ENCODE measurements around the gene QSER1.
"Not testable (repeated sequence)": the region's sequence is repeated elsewhere in the genome, so short reads cannot be mapped to it uniquely, and the experiment has no call there.

Gene QSER1

DNA sequence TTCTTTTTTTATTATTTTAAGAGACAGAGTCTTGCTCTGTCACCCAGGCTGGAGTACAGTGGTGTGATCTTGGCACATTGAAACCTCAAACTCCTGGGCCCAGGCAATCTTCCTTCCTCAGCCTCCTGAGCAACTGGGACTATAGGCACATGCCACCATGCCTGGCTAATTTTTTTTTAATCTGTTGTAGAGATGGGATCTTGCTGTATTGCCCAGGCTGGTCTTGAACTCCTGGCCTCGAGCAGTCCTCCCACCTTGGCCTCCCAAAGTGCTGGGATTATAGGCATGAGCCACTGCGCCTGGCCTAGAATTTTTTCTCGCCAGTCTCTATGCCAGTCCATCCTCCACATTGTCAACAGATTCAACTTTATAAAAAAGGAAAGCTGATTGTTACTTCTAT lies 44.7 kb downstream of the QSER1 start:
- DNase-seq: not testable (repeated sequence)

- no peak for DNase-seq
Measured at GRCh38 chr11:32939046-32939445, 46.4 kb downstream of the QSER1 start.

DNA sequence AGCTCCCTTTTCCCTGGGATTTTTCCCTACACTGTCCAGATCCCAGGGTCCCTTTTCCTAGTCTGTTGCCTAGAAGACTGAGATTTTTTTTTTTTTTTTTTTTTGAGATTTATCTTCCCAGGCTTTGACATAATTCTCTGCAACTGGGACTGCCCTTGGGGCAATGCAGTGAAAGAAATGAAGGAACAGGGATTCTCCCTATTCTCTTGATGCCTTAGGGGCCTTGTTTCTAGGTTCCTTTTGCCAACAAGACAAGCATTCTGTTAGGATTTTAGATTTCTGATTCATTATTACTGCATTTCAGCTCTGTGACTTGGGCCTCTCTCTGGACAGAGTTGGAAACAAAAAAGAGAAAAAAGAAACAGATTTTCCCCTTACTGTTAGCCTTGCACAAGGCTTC lies 47.3 kb downstream of the QSER1 start:
- no peak for DNase-seq

- no peak for DNase-seq
Measured at GRCh38 chr11:32940865-32941264, 48.3 kb downstream of the QSER1 start.

DNA sequence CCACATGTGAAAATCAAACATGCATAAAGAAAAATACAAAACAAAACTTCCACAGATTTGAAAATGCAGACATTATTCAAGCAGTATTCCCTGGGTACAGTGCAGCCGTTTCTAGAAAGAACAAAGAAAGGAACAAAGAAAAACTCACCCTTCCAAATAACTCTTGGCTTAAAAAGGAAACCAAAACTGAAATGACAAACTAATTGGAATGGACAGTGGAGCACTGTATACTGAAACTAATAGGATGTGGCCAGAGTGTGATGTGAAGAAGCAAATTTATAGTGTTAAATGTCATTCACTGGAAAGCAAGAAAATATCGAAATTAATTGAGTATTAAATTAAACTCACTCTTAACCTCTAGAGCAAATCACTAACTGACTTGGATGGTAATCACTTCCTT lies 55.4 kb downstream of the QSER1 start:
- no peak for DNase-seq

DNA sequence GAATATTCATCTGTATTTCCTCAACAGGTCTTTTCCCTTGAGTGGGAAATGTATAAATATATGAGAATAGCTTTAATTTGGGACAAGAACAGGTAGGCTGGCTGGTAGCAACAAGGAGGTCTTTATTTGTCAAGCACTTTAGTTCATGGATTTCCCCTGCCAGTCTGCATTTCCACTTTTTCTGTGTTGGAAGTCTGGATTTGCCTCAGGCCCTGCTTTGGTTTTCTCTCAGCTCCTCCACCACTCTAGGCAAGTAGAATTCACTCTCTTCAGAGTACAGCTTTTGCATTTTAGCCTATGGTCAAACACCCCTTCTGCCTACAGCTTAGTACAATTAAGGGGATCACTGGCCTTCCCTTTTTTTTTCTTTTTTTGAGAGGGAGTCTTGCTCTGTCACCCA lies 57.1 kb downstream of the QSER1 start:
- no peak for DNase-seq

GRCh38 chr11:32952421-32952820 lies 59.8 kb downstream of the QSER1 start:
- DNase-seq: no peak

DNA sequence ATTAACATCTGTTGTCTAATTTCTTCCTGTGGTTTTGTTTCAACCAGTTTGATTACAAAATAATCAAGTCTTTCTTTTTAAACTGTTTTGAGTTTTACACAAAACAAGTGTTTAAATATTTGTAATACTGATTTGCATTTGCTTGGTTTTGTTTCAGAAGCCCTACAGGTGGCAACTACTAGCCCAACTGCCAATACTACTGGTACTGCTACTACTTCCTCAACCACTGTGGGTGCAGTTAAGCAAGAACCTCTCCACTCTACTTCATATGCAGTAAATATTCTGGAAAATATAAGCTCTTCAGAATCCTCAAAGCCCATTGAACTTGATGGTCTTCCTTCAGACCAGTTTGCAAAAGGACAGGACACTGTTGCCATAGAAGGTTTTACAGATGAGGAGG lies 61.1 kb downstream of the QSER1 start:
- no peak for DNase-seq

GRCh38 chr11:32960553-32961164 lies 68.0 kb downstream of the QSER1 start:
- DNase-seq: peak; percentile 11

GRCh38 chr11:32962016-32962415 lies 69.4 kb downstream of the QSER1 start:
- no peak for DNase-seq

- DNase-seq: no peak
Measured at GRCh38 chr11:32963721-32964120, 71.1 kb downstream of the QSER1 start.

- DNase-seq: no peak
Measured at GRCh38 chr11:32968541-32968940, 75.9 kb downstream of the QSER1 start.

DNA sequence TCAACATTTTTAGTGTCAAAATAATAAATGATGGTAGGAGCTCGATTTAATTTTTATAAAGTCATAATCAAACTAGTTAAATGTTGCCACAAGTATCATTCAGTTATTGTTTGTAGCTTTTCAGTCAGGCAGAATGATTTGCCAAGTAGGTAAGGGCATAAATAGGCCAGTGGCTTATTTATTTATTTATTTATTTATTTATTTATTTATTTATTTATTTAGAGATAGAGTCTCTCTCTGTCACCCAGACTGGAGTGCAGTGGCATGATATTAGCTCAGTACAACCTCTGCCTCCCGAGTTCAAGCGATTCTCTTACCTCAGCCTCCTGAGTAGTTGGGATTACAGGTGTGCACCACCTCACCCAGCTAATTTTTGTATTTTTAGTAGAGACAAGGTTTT lies 79.6 kb downstream of the QSER1 start:
- not testable (repeated sequence) for DNase-seq

GRCh38 chr11:32972781-32973180 lies 80.2 kb downstream of the QSER1 start:
- no peak for DNase-seq

DNA sequence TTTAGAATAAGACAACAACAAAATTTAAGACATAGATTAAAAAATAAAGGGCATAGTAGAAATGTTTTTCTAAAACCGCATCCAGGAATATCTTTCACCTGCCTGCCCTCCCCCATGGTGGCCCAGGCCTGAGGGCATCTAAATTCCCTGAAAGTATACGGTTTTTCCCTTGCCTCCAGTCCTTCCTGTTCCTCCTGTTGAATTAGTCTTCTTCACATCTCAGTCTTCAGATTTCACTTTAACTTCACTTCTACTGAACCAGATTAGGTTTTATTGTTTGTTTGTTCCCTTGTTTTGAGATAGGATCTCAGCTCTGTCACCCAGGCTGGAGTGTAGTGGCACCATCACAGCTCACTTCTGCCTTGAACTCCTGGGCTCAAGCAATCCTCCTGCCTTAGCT lies 90.0 kb downstream of the QSER1 start:
- no peak for DNase-seq

- no peak for DNase-seq
Measured at GRCh38 chr11:32983506-32983905, 90.9 kb downstream of the QSER1 start.

GRCh38 chr11:32985600-32985999 lies 93.0 kb downstream of the QSER1 start:
- DNase-seq: no peak

- DNase-seq: no peak
Measured at GRCh38 chr11:32987851-32988250, 95.2 kb downstream of the QSER1 start.

GRCh38 chr11:32990481-32990880 lies 97.9 kb downstream of the QSER1 start:
- DNase-seq: no peak

GRCh38 chr11:32991427-32991826 lies 98.8 kb downstream of the QSER1 start:
- no peak for DNase-seq

GRCh38 chr11:32991898-32992297 lies 99.3 kb downstream of the QSER1 start:
- DNase-seq: no peak

- peak; percentile 32 for DNase-seq
Measured at GRCh38 chr11:33000181-33000580, 107.6 kb downstream of the QSER1 start.

DNA sequence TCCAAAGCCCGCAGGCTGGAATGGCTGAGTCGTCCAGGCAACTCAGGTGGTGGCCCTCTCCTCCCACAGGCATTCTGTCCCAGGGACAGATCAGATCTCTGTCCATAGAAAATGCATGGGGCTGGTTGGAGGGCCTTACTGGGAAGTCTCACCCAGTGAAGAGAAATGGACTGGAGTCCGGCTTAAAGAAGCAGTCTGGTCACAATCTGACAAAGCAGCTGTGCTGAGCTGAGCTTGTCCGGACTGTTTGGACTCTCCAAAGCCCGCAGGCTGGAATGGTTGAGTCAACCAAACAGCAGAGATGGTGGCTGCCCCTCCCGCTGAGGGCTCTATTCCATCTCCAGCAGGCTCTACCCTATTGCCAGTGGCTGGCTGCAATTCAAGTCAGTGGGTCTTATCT lies 108.7 kb downstream of the QSER1 start:
- no peak for DNase-seq

DNA sequence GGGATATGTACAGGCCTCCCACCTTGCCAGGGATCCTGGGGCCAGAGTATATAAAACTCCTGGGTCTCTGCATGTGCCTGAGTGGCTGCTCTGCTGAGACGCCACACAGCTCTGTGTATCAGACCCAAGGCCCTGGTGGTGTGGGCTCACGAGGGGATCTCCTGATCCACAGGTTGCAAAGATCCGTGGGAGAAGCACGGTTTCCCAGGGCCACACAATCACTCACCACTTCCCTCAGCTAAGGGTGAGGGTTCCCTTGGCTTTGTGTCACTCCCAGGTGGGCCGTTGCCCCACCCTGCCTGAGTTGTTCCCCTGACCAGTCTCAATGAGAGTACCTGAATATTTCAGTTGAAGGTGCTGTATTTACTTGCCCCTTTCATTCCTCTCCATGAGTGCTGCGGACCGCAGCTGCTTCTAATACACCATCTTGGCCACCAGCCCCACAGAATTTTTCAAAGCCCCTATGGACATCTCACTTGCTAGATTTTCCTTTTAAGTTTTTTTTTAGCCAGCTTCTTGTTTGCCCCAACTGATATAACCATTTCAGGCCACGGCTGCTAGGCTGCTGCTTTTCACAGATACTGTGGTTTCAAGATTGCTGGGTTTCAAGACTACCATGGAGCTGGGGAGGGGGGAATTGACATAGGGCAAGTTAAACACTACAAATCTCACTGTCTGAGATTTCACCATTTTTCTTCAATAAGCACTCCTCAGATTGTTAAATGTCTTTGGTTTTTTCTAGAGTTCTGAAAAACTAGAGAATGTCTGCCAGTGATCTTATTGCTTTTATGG lies 109.3 kb downstream of the QSER1 start:
- DNase-seq: no peak

DNA sequence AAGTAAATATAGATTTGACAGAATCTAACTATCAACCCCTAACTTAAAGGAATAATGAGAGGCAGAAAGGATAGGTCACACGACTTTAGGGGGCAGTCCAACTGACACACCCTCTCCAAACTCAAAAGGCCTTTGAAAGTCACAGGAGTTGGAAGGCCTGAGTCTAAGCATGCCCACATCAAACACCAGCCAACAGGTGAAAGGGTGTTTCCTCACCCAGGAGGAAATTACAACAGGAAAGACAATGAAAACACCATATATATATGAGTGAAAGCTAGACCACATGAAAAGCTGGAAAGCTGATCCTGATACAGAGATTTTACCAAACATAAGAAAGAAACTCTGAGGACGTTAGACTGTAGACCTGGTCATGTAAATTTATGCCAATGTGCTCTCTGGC lies 112.6 kb downstream of the QSER1 start:
- no peak for DNase-seq

Data from amniotic stem cell (primary cell).